ENCODE measurements around the gene SIRPB2. TPM values are rescaled to one million over a fixed set of nuclear protein-coding genes. Genes with fewer than 3 reads are reported as not detected.

Gene SIRPB2
- total and polyA plus RNA-seq, 10 of the 15 experiments (the other 5 are each of a cell fraction or from before 2014, with no cell fraction given): not detected

DNA sequence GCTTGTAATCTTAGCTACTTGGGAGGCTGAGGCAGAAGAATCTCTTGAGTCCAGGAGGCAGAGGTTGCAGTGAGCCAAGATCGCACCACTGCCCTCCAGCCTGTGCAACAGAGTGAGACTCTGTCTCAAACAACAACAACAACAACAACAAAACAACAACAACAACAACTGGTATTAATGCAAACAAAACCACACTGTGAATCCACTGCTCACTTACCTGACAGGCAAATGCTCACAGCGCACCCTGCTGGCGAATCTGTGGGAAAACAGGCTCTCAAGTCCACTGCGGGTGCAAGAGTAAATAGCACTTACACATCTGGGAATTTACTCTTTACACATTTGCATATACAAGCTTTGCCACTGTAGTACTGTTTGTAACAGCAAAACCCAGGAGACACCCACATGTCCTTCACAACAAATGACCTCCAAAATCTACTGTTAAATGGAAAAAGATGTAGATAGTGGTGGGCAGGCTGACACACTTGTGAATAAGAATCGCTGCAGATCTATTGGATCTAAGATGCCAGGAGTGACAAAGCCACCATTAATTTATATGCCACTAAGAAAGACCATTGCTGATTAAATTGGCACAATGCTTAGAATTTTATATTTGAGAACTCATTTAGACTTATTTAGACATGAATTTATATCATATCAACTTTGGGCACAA, 53.9 kb downstream of the SIRPB2 start (continued):
- no peak for TF ChIP-seq GATAD2B (conservative IDR thresholded peaks at IDR 0.05; ENCODE audit: low read depth)
- TF ChIP-seq YY1 (IDR thresholded peaks at IDR 0.05; ENCODE audit: low read depth, low read length): 0 out of 2 replicates have a peak, but pooled peaks have one; percentile 26
- no peak for TF ChIP-seq ZNF24 (IDR thresholded peaks at IDR 0.05)
- no peak for TF ChIP-seq TARDBP (IDR thresholded peaks at IDR 0.05; ENCODE audit: borderline replicate concordance)
- no peak for TF ChIP-seq RB1 (IDR thresholded peaks at IDR 0.05; ENCODE audit: borderline replicate concordance)
- peak; percentile 77; the same call in 1 of the 3 replicates for TF ChIP-seq POU2F2 (IDR thresholded peaks at IDR 0.05; ENCODE audit: borderline replicate concordance, low read depth, low read length)
- no peak for TF ChIP-seq NFYA (IDR thresholded peaks at IDR 0.05; ENCODE audit: borderline replicate concordance, low read depth, low read length)
- TF ChIP-seq SMC3 (IDR thresholded peaks at IDR 0.05; ENCODE audit: borderline replicate concordance, low read length): peak; percentile 78; the same call in 1 of the 2 replicates
- no peak for TF ChIP-seq SREBF1 (IDR thresholded peaks at IDR 0.05; ENCODE audit: low read length)
- no peak for TF ChIP-seq SIX5 (IDR thresholded peaks at IDR 0.05; ENCODE audit: low read depth, low read length, severe bottlenecking)
- TF ChIP-seq, protein P1, sequence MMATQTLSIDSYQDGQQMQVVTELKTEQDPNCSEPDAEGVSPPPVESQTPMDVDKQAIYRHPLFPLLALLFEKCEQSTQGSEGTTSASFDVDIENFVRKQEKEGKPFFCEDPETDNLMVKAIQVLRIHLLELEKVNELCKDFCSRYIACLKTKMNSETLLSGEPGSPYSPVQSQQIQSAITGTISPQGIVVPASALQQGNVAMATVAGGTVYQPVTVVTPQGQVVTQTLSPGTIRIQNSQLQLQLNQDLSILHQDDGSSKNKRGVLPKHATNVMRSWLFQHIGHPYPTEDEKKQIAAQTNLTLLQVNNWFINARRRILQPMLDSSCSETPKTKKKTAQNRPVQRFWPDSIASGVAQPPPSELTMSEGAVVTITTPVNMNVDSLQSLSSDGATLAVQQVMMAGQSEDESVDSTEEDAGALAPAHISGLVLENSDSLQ (IDR thresholded peaks at IDR 0.05): peak; percentile 50; the same call in 1 of the 2 replicates
- TF ChIP-seq CREB1 (IDR thresholded peaks at IDR 0.05; ENCODE audit: low read depth): no peak
- no peak for TF ChIP-seq BRCA1 (IDR thresholded peaks at IDR 0.05; ENCODE audit: low read depth, low read length)
- TF ChIP-seq ATF7 (IDR thresholded peaks at IDR 0.05; ENCODE audit: low read depth): no peak
- TF ChIP-seq MYC (IDR thresholded peaks at IDR 0.05; ENCODE audit: insufficient read depth, insufficient read length, insufficient replicate concordance, low read length, severe bottlenecking): no peak
- TF ChIP-seq ZNF217 (IDR thresholded peaks at IDR 0.05): no peak
- no peak for TF ChIP-seq POLR2AphosphoS2 (IDR thresholded peaks at IDR 0.05; ENCODE audit: low read depth, low read length)
- TF ChIP-seq BCL11A (IDR thresholded peaks at IDR 0.05; ENCODE audit: low read depth, low read length): no peak
- TF ChIP-seq, protein P2, sequence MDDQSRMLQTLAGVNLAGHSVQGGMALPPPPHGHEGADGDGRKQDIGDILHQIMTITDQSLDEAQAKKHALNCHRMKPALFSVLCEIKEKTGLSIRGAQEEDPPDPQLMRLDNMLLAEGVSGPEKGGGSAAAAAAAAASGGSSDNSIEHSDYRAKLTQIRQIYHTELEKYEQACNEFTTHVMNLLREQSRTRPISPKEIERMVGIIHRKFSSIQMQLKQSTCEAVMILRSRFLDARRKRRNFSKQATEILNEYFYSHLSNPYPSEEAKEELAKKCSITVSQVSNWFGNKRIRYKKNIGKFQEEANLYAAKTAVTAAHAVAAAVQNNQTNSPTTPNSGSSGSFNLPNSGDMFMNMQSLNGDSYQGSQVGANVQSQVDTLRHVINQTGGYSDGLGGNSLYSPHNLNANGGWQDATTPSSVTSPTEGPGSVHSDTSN (IDR thresholded peaks at IDR 0.05; ENCODE audit: insufficient replicate concordance, low read depth, low read length): no peak
- TF ChIP-seq MTA3 (IDR thresholded peaks at IDR 0.05; ENCODE audit: borderline replicate concordance, low read length): no peak
- TF ChIP-seq MEF2A (IDR thresholded peaks at IDR 0.05; ENCODE audit: insufficient read depth, low read depth, low read length): no peak
- no peak for TF ChIP-seq ZZZ3 (IDR thresholded peaks at IDR 0.05; ENCODE audit: control insufficient read depth, insufficient read length, low read depth)

All from GM12878 (cell line).